Astrocyte (in vitro differentiated cells and primary cell): ENCODE data around the gene ASGR1.
"Not testable (repeated sequence)": the region's sequence is repeated elsewhere in the genome, so short reads cannot be mapped to it uniquely, and the experiment has no call there.

Experiments used
- CTCF ChIP-seq: IDR thresholded peaks from 2 replicates; pipeline ENCODE4 v1.5.1; 2011; ENCODE audit warnings: low read depth, mild to moderate bottlenecking, inconsistent platforms, low read length, moderate library complexity; ENCODE audit not compliant: insufficient read depth
- EZH2 ChIP-seq: IDR thresholded peaks from 2 replicates; pipeline ENCODE4 v1.6.1; 2012; ENCODE audit warnings: mild to moderate bottlenecking, low read length, inconsistent platforms; ENCODE audit not compliant: insufficient read depth

GRCh38 chr17:7172522-7173191 lies 6.5 kb downstream of the ASGR1 start:
- TF ChIP-seq EZH2, CTCF: not testable (repeated sequence)
